C4-2B (cell line): ENCODE data around the gene BMP7.

ENCODE experiments used
- CTCF ChIP-seq: fragments of 450-650 bp; conservative IDR thresholded peaks from 2 replicates; pipeline ENCODE4 v1.5.1; 2017; ENCODE audit warnings: mild to moderate bottlenecking
- ZFX ChIP-seq: fragments of 450-650 bp; IDR thresholded peaks from 2 replicates; pipeline ENCODE4 v1.6.1; 2017

GRCh38 chr20:57215826-57216471 lies 50.5 kb downstream of the BMP7 start:
- TF ChIP-seq CTCF (no peak), ZFX (no peak)
